Stimulated activated CD8-positive, alpha-beta memory T cell treated with anti-CD3 and anti-CD28 coated beads, Interleukin-2, amount 100 ng/mL, for 1 hour (primary cell): ENCODE results near the gene TEX9.
A peak's percentile ranks its signal among the peaks of the same experiment; 100 is the strongest.

ENCODE experiments used
- DNase-seq, 2 donors: peaks; one replicate each; pipeline ENCODE4 v3.0.0-alpha.2; 2020; ENCODE audit warnings: low read depth in 2 of 2

Gene TEX9

DNA sequence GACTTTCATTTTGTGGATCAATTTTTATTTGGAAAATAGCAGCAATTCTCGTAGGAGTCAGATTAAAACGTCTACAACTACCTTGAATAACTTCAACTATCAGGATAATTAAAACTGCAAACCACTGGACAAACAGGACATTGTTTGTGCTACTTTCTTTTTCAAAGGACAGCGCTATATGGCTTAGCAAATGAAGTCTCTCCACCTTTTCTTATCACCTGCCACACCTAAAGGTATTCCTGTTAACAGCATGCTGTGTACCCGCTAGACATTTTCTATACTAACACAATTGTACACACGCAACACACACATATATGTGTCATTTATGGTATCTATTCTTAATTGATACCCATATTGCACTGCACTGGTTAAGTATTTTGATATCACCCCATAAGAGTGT is 80.5 kb downstream of the TEX9 start:
- DNase-seq, result no peak

DNA sequence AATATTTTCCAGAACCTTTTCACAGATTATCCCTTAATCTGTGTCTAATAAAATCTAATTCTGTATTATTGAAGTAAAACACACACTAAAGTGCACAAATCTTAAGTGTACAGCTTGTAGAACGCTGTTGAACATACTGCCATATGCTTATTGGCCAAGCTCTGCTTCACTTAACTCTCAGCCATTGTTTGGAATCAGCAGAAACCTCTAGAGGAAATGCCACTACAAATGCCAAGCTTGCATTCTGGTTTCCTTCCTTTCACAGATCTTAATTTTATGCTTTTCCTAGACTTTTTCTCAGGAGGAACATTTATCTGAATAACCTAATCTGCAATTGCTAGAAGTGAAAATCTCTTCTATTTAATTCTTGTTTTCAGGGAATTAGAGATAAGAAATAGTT is 89.6 kb downstream of the TEX9 start:
- no peak for DNase-seq

GRCh38 chr15:56456229-56456628 is 91.0 kb downstream of the TEX9 start:
- no peak for DNase-seq

DNA sequence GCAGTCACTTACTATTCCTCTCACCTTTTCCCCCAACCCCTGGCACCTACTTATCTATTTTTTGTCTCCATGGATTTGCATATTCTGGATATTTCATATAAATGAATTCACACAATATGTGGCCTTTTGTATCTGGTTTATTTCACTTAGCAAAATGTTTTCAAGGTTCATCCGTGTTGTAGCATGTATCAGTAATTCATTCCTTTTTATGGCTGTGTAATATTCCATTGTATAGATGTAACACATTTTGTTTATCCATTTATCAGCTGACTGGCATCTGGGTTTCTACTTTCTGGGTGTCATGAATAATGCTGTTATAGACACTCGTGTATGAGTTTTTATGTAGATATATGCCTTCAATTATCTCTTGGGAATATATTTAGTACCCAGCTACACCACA is 93.9 kb downstream of the TEX9 start:
- DNase-seq, result no peak

GRCh38 chr15:56460071-56460470 is 94.8 kb downstream of the TEX9 start:
- DNase-seq, result no peak

GRCh38 chr15:56460947-56461346 is 95.7 kb downstream of the TEX9 start:
- no peak for DNase-seq

DNA sequence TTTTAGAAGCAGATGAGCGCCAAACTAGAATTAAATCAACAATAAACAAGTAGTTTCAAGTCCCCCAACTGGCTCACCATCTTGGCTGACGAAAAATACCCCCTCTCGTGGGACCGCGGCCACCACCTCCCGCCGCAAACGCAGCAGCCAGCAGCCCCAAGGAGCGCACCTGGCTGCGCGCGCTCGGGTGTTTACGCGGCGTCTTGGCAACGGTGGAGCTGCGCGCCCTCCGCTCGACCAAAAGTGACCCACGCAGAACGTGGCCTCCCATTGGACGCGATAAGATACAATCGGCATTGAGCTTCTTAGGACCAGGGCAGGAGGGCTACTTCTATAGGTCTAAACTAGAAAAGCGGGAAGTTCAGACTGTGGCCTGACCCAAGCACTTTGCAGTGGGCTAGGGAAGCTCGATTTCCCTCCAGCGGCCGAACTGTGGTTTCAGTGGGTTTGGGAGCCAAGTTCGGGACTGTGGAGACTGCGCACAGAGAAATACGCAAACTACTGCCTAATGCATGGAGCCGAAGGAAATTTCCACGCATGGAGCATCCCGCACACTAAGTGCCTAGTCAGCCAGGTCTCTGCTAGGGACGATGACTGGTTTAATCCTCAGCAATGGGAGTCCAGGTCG is 99.8 kb downstream of the TEX9 start, which contains the start of gene MNS1:
Gene MNS1, minus strand, starts transcription at position 245 of the 628 bp plus-strand sequence. Its CDS starts 165 bp downstream, at position 80.
- DNase-seq, result peak; percentile 17 to 19

GRCh38 chr15:56467616-56468015 is 102.4 kb downstream of the TEX9 start:
- no peak for DNase-seq

DNA sequence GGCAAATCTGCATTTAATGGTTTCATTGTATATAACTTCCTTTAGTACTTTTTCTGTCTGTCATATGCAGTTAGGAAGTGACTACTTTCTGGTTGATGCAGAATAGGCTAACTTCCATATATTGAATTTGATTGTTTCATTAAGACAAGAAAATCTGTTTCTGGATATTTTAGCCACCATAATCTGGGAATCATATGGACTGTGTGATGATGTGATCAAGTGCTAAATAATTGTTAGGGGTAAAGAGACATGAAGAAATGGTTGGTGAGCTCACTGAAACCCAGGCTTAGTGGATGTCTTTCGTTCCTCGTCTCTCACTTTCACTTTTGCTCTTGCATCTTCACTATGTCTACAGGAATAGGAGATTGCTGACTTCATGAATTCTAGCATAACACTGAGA is 103.2 kb downstream of the TEX9 start:
- DNase-seq, result no peak

DNA sequence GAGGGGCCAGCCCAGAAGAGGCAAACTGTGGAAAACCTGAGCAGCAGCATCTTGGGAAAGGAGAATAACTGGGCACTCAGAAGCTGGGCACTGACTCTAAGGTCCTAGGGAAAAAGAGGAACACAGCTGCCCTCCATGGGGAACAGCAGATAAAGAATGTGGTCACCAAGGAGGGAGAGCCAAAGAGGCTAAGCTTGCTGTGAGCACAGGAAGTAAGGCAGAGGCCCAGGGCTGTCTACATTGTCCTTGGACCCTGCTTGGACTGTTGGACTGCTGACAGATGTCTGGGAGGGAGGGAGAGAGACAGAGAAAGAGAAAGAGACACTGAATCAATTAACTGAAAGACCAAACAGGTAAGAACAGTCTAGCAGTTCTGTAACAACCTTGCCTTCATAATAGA is 104.3 kb downstream of the TEX9 start:
- no peak for DNase-seq

DNA sequence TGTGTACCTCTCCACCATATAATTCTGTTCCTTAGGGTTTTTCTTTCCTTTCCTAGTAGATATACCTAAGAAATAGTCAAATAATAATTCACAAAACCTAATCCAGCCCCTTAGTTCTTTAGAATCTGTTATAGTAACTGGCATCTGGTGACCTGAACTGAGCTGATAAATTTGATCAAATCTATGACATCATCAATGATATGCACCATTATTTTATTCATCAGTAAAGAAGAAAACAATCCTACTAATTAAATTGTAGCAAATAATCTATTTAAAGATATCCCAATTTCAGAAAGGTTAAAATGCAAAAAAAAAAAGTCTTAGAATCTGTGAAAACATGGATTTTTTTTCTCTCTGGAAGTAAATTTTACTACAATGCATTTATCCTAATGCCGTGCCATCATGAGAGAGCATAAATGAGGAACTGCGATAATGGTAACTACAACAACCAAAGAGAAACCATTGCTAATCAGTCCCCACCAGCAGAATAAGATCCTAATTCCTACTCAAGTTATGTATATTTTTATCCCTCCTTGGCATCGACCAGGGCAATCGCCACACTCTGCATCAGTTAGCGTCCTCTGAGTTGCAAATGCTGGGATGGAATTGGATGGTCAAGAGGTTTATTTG is 106.3 kb downstream of the TEX9 start:
- no peak for DNase-seq

DNA sequence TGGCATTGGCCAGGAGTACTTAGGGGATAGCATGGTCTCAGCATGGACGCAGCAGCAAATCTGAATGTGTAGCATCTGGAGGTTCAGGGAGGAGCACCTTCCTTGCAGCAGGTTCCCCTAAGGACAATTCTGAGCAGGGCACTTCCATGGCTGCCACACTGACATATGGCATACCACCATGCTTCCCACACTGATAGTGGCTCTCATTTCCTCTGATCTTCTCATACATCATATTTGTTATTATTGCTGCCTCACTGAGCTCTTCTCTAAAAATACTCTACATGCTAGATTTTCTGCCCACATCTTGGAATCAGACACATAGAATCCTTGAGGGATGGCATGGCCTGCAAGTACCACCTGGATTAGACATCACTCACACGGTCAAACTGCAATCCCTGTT is 107.1 kb downstream of the TEX9 start:
- no peak for DNase-seq

DNA sequence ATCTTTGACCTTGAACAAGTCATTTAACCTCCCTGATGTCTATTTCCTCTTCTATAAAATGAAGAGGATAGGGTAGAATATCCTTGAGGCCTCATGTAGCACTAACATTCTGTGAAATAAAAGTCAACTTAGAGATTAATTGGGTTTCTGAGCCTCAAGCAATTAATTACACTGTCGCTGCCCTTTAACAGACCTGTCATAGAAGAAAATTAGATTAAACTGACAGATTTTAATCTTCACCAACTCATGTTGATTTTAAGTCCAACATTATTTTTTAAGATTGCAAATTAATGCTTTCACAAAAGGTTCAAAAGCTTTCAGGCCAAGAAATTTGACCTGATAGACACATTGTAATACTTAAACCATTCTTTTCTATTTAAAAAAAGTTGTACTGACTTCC is 107.8 kb downstream of the TEX9 start:
- no peak for DNase-seq

- no peak for DNase-seq
Measured at GRCh38 chr15:56475351-56475750, 110.1 kb downstream of the TEX9 start.
